SK-N-SH (cell line): Measurements from ENCODE around the gene MREG. TPM values are rescaled to one million over a fixed set of nuclear protein-coding genes. Genes with fewer than 3 reads are reported as not detected.

Experiments
- CTCF ChIA-PET: fragments of 300-600, 350-600 bp; formaldehyde crosslinking; extraction: SDS; loops from one replicate; lab custom pipeline; 2021; lab: Yijun Ruan, JAX
- POLR2A ChIA-PET: fragments of 350-600 bp; sonication (Branson Sonifier 250); formaldehyde crosslinking; extraction: SDS; loops from one replicate; lab custom pipeline; 2020; ENCODE audit warnings: antibody characterized with exemption, inconsistent platforms; lab: Yijun Ruan, JAX
- DNase-seq: peaks from one replicate; pipeline ENCODE4 v3.0.0; 2012
- H2AFZ ChIP-seq: fragments of 200-600 bp; sonication (generic); 2 replicates; pipeline ENCODE4 v1.8.1; 2016; ENCODE audit warnings: antibody characterized with exemption, mild to moderate bottlenecking, low read depth
- H3F3A ChIP-seq: fragments of 200-600 bp; sonication (generic); replicated peaks from 2 replicates; pipeline ENCODE3; 2016; ENCODE audit warnings: antibody characterized with exemption, mild to moderate bottlenecking; ENCODE audit not compliant: insufficient read depth
- H3K27ac ChIP-seq, 2 experiments: fragments of 200-500 bp in 1 of 2; fragments of 200-600 bp in 1 of 2; sonication (Bioruptor generic) in 1 of 2; sonication (generic), shearing (Covaris generic) in 1 of 2; 2 replicates each; pipeline versions ENCODE4 v1.5.1 to v1.6.1; 2014 to 2016; ENCODE audit warnings: low read depth in 2 of 2, inconsistent platforms in 1 of 2, low read length in 1 of 2, mild to moderate bottlenecking in 1 of 2, mixed read lengths in 1 of 2
- H3K27me3 ChIP-seq: fragments of 200-600 bp; sonication (generic), shearing (Covaris generic); 2 replicates; pipeline ENCODE4 v1.6.1; 2016; ENCODE audit warnings: mixed run types; ENCODE audit not compliant: insufficient read depth
- H3K36me3 ChIP-seq, 2 experiments: fragments of 200-500 bp in 1 of 2; fragments of 200-600 bp in 1 of 2; sonication (Bioruptor generic) in 1 of 2; sonication (generic) in 1 of 2; replicated peaks in 1 of 2; 2 replicates each; pipeline versions ENCODE3 to v1.5.1; 2014 to 2016; ENCODE audit warnings: low read length in 1 of 2, mild to moderate bottlenecking in 1 of 2; ENCODE audit not compliant: insufficient read depth in 2 of 2, control insufficient read depth in 1 of 2
- H3K4me1 ChIP-seq, 2 experiments: fragments of 200-500 bp in 1 of 2; fragments of 200-600 bp in 1 of 2; sonication (Bioruptor generic) in 1 of 2; sonication (generic), shearing (Covaris generic) in 1 of 2; 2 replicates each; pipeline versions ENCODE4 v1.5.1 to v1.6.1; 2014 to 2016; ENCODE audit warnings: low read depth in 1 of 2, low read length in 1 of 2, mixed run types in 1 of 2; ENCODE audit not compliant: insufficient read depth in 2 of 2, control insufficient read depth in 1 of 2
- H3K4me2 ChIP-seq: fragments of 200-600 bp; sonication (generic), shearing (Covaris generic); 2 replicates; pipeline ENCODE4 v1.6.1; 2017; ENCODE audit warnings: mixed run types
- H3K4me3 ChIP-seq, 2 experiments: fragments of 200-500 bp in 1 of 2; fragments of 200-600 bp in 1 of 2; sonication (Bioruptor generic) in 1 of 2; sonication (generic), shearing (Covaris generic) in 1 of 2; 2 replicates each; pipeline versions ENCODE4 v1.5.1 to v1.8.1; 2014 to 2016; ENCODE audit warnings: low read depth in 2 of 2, inconsistent platforms in 1 of 2, low read length in 1 of 2, mild to moderate bottlenecking in 1 of 2, mixed read lengths in 1 of 2, moderate library complexity in 1 of 2
- H3K79me2 ChIP-seq: fragments of 200-600 bp; sonication (generic); 2 replicates; pipeline ENCODE4 v1.8.1; 2017; ENCODE audit warnings: mild to moderate bottlenecking; ENCODE audit not compliant: insufficient read depth
- H3K9ac ChIP-seq: fragments of 200-600 bp; sonication (generic); 2 replicates; pipeline ENCODE4 v1.6.1; 2017; ENCODE audit warnings: mixed run types
- H3K9me2 ChIP-seq: fragments of 200-600 bp; sonication (generic); 2 replicates; pipeline ENCODE4 v1.6.1; 2017; ENCODE audit warnings: mixed run types
- H3K9me3 ChIP-seq: fragments of 200-600 bp; sonication (generic); 2 replicates; pipeline ENCODE4 v1.6.1; 2017; ENCODE audit warnings: mixed run types, mild to moderate bottlenecking, moderate library complexity
- H4K20me1 ChIP-seq: fragments of 200-600 bp; sonication (generic); 2 replicates; pipeline ENCODE4 v1.6.1; 2017; ENCODE audit warnings: mild to moderate bottlenecking, mixed run types; ENCODE audit not compliant: insufficient read depth
- CHD2 ChIP-seq: fragments of 150-350 bp; IDR thresholded peaks from 2 replicates; pipeline ENCODE4 v1.6.1; 2018; ENCODE audit warnings: low read length; ENCODE audit not compliant: partially characterized antibody
- CTCF ChIP-seq: fragments of 200-600 bp; sonication (generic); IDR thresholded peaks from 2 replicates; pipeline ENCODE4 v1.6.1; 2017; ENCODE audit warnings: antibody characterized with exemption, mild to moderate bottlenecking, moderate library complexity
- FOXJ3 ChIP-seq: sonication (generic); formaldehyde crosslinking; IDR thresholded peaks from 2 replicates; pipeline ENCODE4 v1.5.1; 2020; ENCODE audit warnings: mild to moderate bottlenecking, missing genetic modification reagents
- FOXM1 ChIP-seq: IDR thresholded peaks from 2 replicates; pipeline ENCODE4 v1.4.0; 2012; ENCODE audit warnings: low read depth, mild to moderate bottlenecking
- IRF3 ChIP-seq: fragments of 150-350 bp; IDR thresholded peaks from 2 replicates; pipeline ENCODE4 v1.6.1; 2016; ENCODE audit warnings: mild to moderate bottlenecking, low read depth, low read length
- MXI1 ChIP-seq: IDR thresholded peaks from 2 replicates; pipeline ENCODE4 v1.6.1; 2012; ENCODE audit warnings: mild to moderate bottlenecking, low read depth, low read length, improper control_type of control experiment
- NFIC ChIP-seq: IDR thresholded peaks from 2 replicates; pipeline ENCODE4 v1.4.0; 2012; ENCODE audit warnings: borderline replicate concordance
- NRF1 ChIP-seq: IDR thresholded peaks from 2 replicates; pipeline ENCODE4 v1.6.1; 2012; ENCODE audit warnings: low read depth, mild to moderate bottlenecking, low read length
- POLR2AphosphoS5 ChIP-seq: IDR thresholded peaks from 2 replicates; pipeline ENCODE4 v1.6.1; 2012; ENCODE audit warnings: low read depth, low read length
- TEAD4 ChIP-seq: IDR thresholded peaks from 2 replicates; pipeline ENCODE4 v1.4.0; 2012; ENCODE audit warnings: mild to moderate bottlenecking, borderline replicate concordance; ENCODE audit not compliant: insufficient read depth
- WGBS: methylation state at CpG from one replicate; pipeline ENCODE4 v1.1.6; 2017; ENCODE audit warnings: low lambda C conversion rate; 5-methylcytosine and 5-hydroxymethylcytosine counted together
- polyA plus RNA-seq, 3 experiments: library from polyadenylated mRNA; depleted of rRNA; stranded (reverse); fragments of >200 nt; gene quantifications; 2 replicates each; pipeline ENCODE4 v1.2.3, GENCODE V29; 2012
- TF ChIP-seq, protein P1 (sequence below): fragments of 150-350 bp; IDR thresholded peaks from 2 replicates; pipeline ENCODE4 v1.6.1; 2017; ENCODE audit warnings: antibody characterized with exemption, low read length, low read depth, borderline replicate concordance

MREG gene
- polyA plus RNA-seq, 1 of the 3 experiments (the other 2 are of a cell fraction) = 2.5 TPM

GRCh38 chr2:216002101-216002678, 11.2 kb downstream of the MREG start:
- WGBS = 92% methylated on average over 5 of the region's 5 CpGs

More at GRCh38 chr2:216002101-216002678, 11.2 kb downstream of the MREG start:
- Histone ChIP-seq H3K4me3 (no peak overlapping the region), H4K20me1 (no peaks in the 10 kb centered on the region), H3K9me2 (no peaks in the 10 kb centered on the region), H3K79me2 (no peaks in the 10 kb centered on the region), H2AFZ (no peak overlapping the region), H3K9ac (no peak overlapping the region), H3K27me3 (no peaks in the 10 kb centered on the region), H3K27ac (no peak overlapping the region), H3K4me1 (peaks cover 4 to 8% of the 10 kb centered on the region in 2 experiments; a peak in 2 of 4 replicates), H3F3A (no peaks in the 10 kb centered on the region), H3K36me3 (no peaks in the 10 kb centered on the region), H3K4me2 (no peak overlapping the region), H3K9me3 (no peaks in the 10 kb centered on the region)
- ChIA-PET POLR2A (no interaction called here), CTCF (interaction anchor here (0.5 to 1.7 kb wide), 2 partner anchors 19 to 65 kb away, joined by 3 read pairs; no protein-coding TSS in a partner anchor)
- no peak for TF ChIP-seq NRF1
- no peak for TF ChIP-seq CTCF
- no peak for TF ChIP-seq POLR2AphosphoS5
- no peak for TF ChIP-seq NFIC
- TF ChIP-seq FOXJ3 (CRISPR knock-in tag) = no peak
- TF ChIP-seq IRF3 = no peak
- TF ChIP-seq TEAD4 = no peak
- TF ChIP-seq FOXM1 = no peak
- TF ChIP-seq, protein P1, sequence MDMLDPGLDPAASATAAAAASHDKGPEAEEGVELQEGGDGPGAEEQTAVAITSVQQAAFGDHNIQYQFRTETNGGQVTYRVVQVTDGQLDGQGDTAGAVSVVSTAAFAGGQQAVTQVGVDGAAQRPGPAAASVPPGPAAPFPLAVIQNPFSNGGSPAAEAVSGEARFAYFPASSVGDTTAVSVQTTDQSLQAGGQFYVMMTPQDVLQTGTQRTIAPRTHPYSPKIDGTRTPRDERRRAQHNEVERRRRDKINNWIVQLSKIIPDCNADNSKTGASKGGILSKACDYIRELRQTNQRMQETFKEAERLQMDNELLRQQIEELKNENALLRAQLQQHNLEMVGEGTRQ = no peak
- no peak for TF ChIP-seq CHD2
- TF ChIP-seq MXI1 = no peak
- DNase-seq = no peak
